Esophagus squamous epithelium (tissue), 4 donors: ENCODE data around the gene SRPX.

ENCODE experiments used
- POLR2A ChIP-seq, 4 donors: fragments of 450-650 bp; IDR thresholded peaks; one replicate each; pipeline ENCODE4 v1.6.1; 2017; ENCODE audit warnings: antibody characterized with exemption in 4 of 4, mild to moderate bottlenecking in 4 of 4, moderate library complexity in 3 of 4
- TF ChIP-seq, protein P1 (sequence below), 6 experiments: fragments of 450-650 bp in 4 of 6; fragments of 200-600 bp in 2 of 6; sonication (generic) in 2 of 6; IDR thresholded peaks; one replicate each; pipeline ENCODE4 v1.5.1; 2016 to 2019; ENCODE audit warnings: antibody characterized with exemption in 6 of 6, mild to moderate bottlenecking in 4 of 6, moderate library complexity in 4 of 6

DNA sequence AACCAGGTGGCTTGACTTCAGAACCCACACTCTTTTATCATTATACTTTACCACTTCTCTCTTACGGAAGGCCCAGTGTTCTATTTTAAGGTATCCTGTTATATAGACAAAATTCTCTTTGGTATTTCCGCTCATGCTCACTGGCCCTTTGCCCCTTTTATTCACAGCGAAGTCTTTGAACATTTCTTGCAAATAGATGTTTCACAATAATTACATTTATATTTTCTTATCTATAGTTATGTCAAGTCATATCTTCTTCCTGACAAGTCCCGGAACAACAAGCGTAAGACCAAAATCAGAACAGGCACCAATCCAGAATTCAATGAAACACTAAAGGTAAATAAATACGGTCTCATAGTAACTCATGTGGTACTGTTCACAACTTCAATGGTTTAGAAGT, 112.3 kb downstream of the SRPX start:
- TF ChIP-seq, protein P1, sequence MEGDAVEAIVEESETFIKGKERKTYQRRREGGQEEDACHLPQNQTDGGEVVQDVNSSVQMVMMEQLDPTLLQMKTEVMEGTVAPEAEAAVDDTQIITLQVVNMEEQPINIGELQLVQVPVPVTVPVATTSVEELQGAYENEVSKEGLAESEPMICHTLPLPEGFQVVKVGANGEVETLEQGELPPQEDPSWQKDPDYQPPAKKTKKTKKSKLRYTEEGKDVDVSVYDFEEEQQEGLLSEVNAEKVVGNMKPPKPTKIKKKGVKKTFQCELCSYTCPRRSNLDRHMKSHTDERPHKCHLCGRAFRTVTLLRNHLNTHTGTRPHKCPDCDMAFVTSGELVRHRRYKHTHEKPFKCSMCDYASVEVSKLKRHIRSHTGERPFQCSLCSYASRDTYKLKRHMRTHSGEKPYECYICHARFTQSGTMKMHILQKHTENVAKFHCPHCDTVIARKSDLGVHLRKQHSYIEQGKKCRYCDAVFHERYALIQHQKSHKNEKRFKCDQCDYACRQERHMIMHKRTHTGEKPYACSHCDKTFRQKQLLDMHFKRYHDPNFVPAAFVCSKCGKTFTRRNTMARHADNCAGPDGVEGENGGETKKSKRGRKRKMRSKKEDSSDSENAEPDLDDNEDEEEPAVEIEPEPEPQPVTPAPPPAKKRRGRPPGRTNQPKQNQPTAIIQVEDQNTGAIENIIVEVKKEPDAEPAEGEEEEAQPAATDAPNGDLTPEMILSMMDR (IDR thresholded peaks at IDR 0.05) = no peak
- TF ChIP-seq POLR2A (IDR thresholded peaks at IDR 0.05) = no peak
